CD4-positive, alpha-beta T cell treated with Interleukin-15 for 4 hours (primary cell): ENCODE measurements around the gene LGALS8.

Source experiments
- DNase-seq: peaks from one replicate; pipeline ENCODE4 v3.0.0-alpha.2; 2020; ENCODE audit warnings: low spot score

Gene LGALS8

GRCh38 chr1:236509647-236510401 is 14.0 kb upstream of the LGALS8 start:
- no peak for DNase-seq

- no peak for DNase-seq
Observed at GRCh38 chr1:236511735-236512418, 11.9 kb upstream of the LGALS8 start.

- no peak for DNase-seq
Observed at GRCh38 chr1:236514703-236515442, 8.9 kb upstream of the LGALS8 start.

- no peak for DNase-seq
Observed at GRCh38 chr1:236515443-236515958, 8.3 kb upstream of the LGALS8 start.

DNA sequence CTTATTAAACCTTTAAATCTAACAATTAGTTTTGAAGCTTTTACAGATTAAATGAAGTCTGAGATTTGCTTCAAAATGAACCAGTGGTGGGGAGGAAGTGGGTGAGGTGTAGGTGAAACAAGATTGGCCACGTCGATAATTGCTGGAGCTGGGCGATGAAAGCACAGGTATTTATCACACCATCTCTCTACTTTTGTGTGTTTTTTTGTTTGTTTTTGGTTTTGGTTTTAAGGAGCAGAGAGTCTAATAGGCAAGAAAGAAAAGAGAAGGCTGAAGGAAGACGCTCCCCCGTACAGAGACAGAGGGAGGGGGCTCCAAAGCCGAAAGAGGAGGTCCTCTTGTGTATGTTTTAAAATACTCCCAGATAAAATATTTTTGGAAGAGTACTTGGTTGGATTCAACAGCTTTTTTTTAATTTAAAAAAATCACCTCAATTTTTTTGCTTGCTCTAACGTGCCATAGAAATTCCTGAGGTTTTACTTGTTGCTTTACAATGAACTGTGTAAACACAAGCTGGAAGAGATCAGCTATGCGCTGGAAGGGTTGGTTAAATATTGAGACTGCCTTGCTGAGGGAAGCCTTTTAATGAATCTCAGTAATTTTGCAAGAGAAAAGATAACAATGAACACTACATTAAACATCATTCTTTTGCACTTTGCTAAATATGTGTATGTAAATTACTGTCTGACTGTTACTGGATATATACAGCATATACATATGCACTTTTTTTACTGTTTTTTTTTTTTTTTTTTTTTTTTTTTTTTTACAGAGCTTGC is 6.7 kb upstream of the LGALS8 start:
- DNase-seq = peak; percentile 53

DNA sequence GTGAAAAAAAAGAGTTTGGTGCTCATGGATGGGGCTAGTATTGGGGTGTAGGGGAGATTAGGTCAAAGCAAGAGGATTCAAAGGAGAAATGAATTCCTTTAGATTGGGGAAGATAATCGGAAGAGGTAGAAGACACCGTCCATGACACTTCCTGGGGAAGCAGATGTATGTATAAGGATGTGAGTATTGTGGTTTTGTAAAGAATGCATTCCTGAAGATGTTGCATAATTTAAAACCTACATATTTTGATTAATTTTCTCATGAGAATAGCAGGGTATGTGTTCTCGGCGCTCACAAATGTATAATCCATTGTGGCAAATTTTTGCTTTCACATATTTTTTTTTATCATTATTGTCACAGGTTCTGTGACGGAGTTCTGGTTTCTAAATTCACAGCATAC is 5.5 kb upstream of the LGALS8 start:
- DNase-seq = no peak

GRCh38 chr1:236520445-236521005 is 3.3 kb upstream of the LGALS8 start:
- DNase-seq = no peak

DNA sequence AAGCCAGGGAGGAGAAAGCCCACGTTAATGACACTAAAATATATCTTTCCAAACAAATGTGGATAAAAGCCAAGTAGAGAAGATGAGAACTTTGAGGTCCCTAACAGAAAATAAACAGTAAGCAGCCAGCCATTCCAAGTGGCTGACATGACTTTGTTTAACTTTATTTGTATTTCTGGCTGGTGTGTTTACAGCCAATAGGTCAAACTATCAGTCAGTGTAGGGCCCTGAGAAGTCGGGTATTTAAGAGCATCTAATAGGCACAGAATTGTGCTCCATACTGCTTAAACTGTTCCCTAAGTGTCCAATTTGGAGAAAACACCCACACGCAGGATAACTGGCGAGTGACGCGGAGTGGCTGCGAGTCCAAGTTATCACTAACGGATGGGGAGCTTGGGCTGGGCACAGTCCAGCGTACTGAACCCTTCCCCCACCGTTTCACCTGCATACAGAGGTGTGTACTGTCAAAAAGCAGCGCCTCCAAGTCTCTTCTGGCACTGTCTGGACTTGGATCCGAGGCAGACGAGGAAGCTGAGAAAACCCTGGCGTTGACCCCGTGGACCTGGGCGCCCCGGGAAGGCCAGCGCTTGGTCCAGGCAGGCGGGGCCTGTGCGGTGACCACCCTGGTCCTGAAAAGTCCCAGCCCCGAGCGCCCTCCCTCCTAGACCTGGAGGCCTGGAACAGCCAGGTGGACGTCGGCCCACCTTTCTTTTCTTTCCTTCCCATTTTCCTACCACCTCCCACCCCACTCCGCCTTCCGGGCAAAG is 662 bp upstream of the LGALS8 start:
- no peak for DNase-seq

DNA sequence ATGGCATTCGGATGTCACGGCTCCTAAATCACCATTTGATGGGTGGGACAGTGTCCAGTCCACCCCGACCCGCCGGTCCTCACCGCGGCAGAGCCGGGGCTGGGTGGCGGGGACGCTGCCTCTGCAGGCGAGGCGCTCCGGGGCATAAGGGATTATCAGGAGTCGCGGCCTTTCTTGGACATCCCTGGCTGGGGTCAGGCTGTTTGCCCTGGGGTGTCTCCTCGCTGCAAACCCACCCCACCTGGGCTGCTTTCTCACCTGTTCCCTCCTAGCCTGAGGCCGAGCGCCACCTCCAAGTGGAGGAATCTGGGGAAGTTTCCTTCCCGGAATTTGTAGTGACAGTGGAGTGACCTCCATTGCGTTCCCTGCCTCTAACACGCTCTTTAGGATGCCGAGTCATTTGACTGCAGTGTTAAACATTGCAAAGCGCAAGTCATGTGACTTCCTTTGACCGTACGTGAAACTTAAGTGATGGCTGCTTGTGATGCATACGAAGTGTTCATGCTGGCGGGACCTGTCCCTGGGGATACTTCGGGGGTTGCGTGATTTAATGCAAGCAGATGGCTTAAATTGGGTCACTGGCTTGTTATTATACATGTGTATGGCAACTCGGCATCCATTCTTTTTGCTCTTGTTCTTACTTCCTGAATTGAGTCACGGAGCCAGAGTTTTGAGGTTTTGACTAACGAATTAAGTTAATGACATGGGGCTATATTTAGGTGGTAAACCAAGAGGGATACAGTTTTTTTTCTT is 536 bp downstream of the LGALS8 start:
- DNase-seq = peak; percentile 70

DNA sequence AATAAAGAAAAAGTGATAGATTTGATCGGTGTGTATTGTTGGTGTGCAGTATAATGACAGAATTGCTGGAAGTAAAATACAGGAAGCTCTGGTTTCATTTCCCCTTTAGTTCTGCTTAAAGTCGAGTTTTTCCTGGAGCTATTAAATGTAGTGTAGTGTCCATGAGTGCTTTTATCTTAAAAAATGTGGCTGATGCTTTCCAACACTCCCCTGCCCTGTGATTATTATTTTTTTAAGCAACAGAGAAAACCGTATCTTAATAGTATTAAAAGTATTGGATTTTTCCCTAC is 1.1 kb downstream of the LGALS8 start:
- no peak for DNase-seq

DNA sequence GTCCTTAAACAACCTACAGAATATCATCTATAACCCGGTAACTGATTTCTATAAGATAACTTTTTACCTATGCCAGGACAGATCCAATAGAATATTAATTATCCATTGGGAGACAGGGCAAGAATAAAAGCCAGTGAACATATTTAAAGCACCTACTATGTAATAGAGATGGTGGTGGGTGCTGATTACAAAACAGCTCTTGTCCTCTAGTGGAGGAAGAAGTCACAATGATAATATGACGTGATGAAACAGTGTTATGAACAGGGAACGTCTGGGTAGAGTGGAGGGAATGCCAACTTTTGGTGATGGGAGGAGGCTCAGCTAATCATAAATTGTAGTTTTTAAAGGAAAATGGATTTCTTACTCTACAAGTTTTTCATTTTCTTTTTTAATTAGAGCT is 2.3 kb downstream of the LGALS8 start:
- DNase-seq = no peak

DNA sequence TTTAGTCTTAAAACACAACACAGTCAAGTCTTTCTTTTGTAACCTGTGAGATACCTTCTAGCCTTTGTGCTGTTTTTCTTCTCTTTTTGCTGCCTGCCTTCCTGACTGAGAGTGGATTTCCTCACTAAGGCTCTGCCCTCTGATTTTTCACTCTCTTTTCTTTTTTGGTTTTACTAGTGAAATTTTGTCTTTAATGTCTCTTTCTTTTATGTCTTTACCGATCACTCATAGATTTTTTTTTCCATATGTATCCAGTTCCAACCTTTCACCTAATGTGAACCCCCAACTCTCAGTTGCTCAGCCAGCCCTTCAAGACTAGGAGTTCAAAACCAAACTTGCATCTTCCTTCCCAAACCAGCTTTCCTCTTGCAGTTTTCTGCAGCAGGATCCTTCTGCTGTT is 6.5 kb downstream of the LGALS8 start:
- no peak for DNase-seq

- no peak for DNase-seq
Observed at GRCh38 chr1:236530959-236531358, 7.2 kb downstream of the LGALS8 start.

- DNase-seq = no peak
Observed at GRCh38 chr1:236532850-236533249, 9.1 kb downstream of the LGALS8 start.

- DNase-seq = peak; percentile 70
Observed at GRCh38 chr1:236534151-236534651, 10.4 kb downstream of the LGALS8 start.

DNA sequence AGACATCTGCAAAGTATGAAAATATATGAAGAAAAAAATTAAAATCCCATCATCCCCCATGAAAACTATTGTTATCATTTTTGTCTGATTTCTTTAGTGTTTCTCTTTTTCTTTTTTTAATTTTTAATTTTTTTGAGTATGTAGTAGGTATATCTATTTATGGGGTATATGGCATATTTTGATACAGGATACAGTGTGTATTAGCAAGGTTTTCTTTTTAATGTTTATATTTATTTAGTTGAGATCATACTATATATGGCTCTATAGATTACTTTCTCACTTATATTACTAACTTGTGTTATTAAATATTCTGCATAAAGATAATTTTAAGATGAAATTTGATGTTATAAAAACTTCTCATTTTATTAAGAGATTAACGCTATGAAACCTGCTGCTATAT is 11.4 kb downstream of the LGALS8 start:
- no peak for DNase-seq

GRCh38 chr1:236535662-236536161 is 11.9 kb downstream of the LGALS8 start:
- no peak for DNase-seq

DNA sequence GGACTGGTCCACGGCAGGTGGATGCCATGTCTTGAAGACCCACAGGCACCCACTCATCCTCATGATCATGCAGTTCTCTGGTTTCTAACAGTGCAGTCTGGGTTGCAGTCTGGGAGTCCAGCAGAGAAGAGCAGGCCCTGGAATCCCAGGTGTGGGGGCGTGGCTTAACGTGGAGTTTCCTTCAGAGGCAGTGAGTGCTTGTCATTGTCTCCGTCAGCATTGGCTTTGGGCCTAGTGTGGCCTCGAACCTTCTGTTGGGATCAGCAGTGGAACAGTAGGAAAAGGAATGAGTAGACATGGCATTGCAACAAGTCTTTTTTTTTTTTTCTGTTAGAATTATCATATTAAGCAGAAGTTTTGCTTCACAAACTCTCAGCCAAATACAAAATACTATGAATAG is 12.8 kb downstream of the LGALS8 start:
- no peak for DNase-seq

DNA sequence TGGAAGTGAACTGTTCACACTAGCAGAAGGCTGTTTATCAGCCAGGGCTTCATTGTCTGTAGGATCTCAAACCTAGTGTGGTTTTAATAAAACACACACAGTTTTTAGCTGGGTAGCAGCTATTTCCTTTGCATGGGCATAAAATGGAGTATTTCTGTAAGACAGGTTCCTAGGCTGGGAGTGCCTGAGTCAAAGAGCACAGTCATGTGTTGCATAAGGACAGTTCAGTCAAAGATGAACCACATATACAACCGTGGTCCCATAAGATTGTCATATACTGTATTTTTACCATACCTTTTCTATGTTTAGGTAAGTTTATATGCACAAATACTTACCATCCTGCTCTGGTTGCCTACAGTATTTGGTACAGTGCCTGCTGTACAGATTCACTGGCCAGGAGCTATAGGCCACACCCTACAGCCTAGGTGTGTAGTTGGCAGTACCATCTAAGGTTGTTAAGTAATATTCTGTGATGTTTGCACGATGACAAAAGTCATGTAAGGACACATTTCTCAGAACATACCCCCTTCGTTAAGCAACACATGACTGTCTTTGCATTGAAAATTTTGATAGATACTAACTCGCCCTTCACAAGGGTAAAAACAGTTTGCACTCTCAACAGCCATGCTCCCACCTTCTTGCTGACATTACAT is 17.2 kb downstream of the LGALS8 start:
- no peak for DNase-seq
